WTC11 (cell line): ENCODE data around the gene OTUB1. TPM values are rescaled to one million over a fixed set of nuclear protein-coding genes. Genes with fewer than 3 reads are reported as not detected.

Source experiments
- ATAC-seq: fragments of 200-7000 bp; cut with Tn5 transposase; 2 replicates; pipeline ENCODE4 v1.10.0; 2021; ENCODE audit warnings: mild to moderate bottlenecking, moderate library complexity
- CTCF ChIA-PET: fragments of 300-600 bp; sonication (Branson Sonifier 250); formaldehyde crosslinking; loops from one replicate; lab custom pipeline; 2021; ENCODE audit warnings: antibody characterized with exemption; lab: Charles Lee
- POLR2A ChIA-PET: fragments of 350-600 bp; sonication (Branson Sonifier 250); formaldehyde crosslinking; loops from one replicate; lab custom pipeline; 2021; ENCODE audit warnings: antibody characterized with exemption; lab: Charles Lee
- DNase-seq: peaks from one replicate; pipeline ENCODE4 v3.0.0; 2021; ENCODE audit warnings: low spot score
- H3K27ac Mint-ChIP-seq: 2 replicates; pipeline ENCODE4 v1.8.0; 2021; ENCODE audit warnings: mixed read lengths
- H3K27me3 Mint-ChIP-seq: 2 replicates; pipeline ENCODE4 v1.8.0; 2021; ENCODE audit warnings: low read depth, mild to moderate bottlenecking, moderate library complexity, mixed read lengths
- H3K36me3 Mint-ChIP-seq: 2 replicates; pipeline ENCODE4 v1.8.0; 2021; ENCODE audit warnings: mixed read lengths
- H3K4me1 Mint-ChIP-seq: 2 replicates; pipeline ENCODE4 v1.8.0; 2022; ENCODE audit warnings: mixed read lengths
- H3K4me3 Mint-ChIP-seq: 2 replicates; pipeline ENCODE4 v1.8.0; 2021; ENCODE audit warnings: mild to moderate bottlenecking, moderate library complexity, mixed read lengths
- H3K9me3 Mint-ChIP-seq: 2 replicates; pipeline ENCODE4 v1.8.0; 2021; ENCODE audit warnings: mixed read lengths
- AR ChIP-seq: fragments of 250-450 bp; sonication (Bioruptor Pico); IDR thresholded peaks from 2 replicates; pipeline ENCODE4 v1.9.0; 2021; ENCODE audit warnings: mild to moderate bottlenecking
- ARID4B ChIP-seq: sonication (generic); formaldehyde crosslinking; IDR thresholded peaks from 2 replicates; pipeline ENCODE4 v1.8.0; 2023; ENCODE audit warnings: missing genetic modification reagents, mild to moderate bottlenecking, borderline replicate concordance
- CREM ChIP-seq: sonication (generic); formaldehyde crosslinking; IDR thresholded peaks from 2 replicates; pipeline ENCODE4 v1.8.1; 2022; ENCODE audit warnings: mild to moderate bottlenecking, missing genetic modification reagents, moderate library complexity
- CTCF ChIP-seq: fragments of 200-600 bp; IDR thresholded peaks from 2 replicates; pipeline ENCODE4 v1.8.0; 2022; ENCODE audit warnings: antibody characterized with exemption
- E2F5 ChIP-seq: sonication (generic); formaldehyde crosslinking; IDR thresholded peaks from 2 replicates; pipeline ENCODE4 v1.8.1; 2022; ENCODE audit warnings: mild to moderate bottlenecking, moderate library complexity, missing genetic modification reagents
- ESRRA ChIP-seq: sonication (generic); formaldehyde crosslinking; IDR thresholded peaks from 2 replicates; pipeline ENCODE4 v1.8.1; 2022; ENCODE audit warnings: mild to moderate bottlenecking, missing genetic modification reagents, borderline replicate concordance
- ETV6 ChIP-seq: sonication (generic); formaldehyde crosslinking; IDR thresholded peaks from 2 replicates; pipeline ENCODE4 v1.8.1; 2022; ENCODE audit warnings: mild to moderate bottlenecking, missing genetic modification reagents
- JUN ChIP-seq: sonication (generic); formaldehyde crosslinking; IDR thresholded peaks from 2 replicates; pipeline ENCODE4 v1.8.0; 2023; ENCODE audit warnings: mild to moderate bottlenecking, missing genetic modification reagents
- NFYB ChIP-seq: sonication (generic); formaldehyde crosslinking; conservative IDR thresholded peaks from 2 replicates; pipeline ENCODE4 v1.8.0; 2022; ENCODE audit warnings: low read depth, missing genetic modification reagents
- TCF7 ChIP-seq: sonication (generic); formaldehyde crosslinking; IDR thresholded peaks from 2 replicates; pipeline ENCODE4 v1.8.0; 2022; ENCODE audit warnings: mild to moderate bottlenecking, low read depth, missing genetic modification reagents, moderate library complexity
- ZNF138 ChIP-seq: sonication (generic); formaldehyde crosslinking; conservative IDR thresholded peaks from 2 replicates; pipeline ENCODE4 v1.8.1; 2022; ENCODE audit warnings: mild to moderate bottlenecking, moderate library complexity, missing genetic modification reagents
- ZNF263 ChIP-seq: sonication (generic); formaldehyde crosslinking; IDR thresholded peaks from 2 replicates; pipeline ENCODE4 v1.8.1; 2022; ENCODE audit warnings: low read depth, mild to moderate bottlenecking, moderate library complexity, missing genetic modification reagents
- ZNF416 ChIP-seq: fragments of 250-450 bp; sonication (Bioruptor Pico); IDR thresholded peaks from 2 replicates; pipeline ENCODE4 v1.9.0; 2021; ENCODE audit warnings: mild to moderate bottlenecking, inconsistent platforms
- total RNA-seq: library from RNA; stranded (reverse); gene quantifications from 3 replicates; pipeline ENCODE4 v1.2.3, GENCODE V29; 2021
- TF ChIP-seq, protein P1 (sequence below): sonication (generic); formaldehyde crosslinking; IDR thresholded peaks from 2 replicates; pipeline ENCODE4 v1.8.1; 2022; ENCODE audit warnings: low read depth, mild to moderate bottlenecking, moderate library complexity, missing genetic modification reagents, borderline replicate concordance
- TF ChIP-seq, protein P2 (sequence below): sonication (generic); formaldehyde crosslinking; conservative IDR thresholded peaks from 2 replicates; pipeline ENCODE4 v1.8.1; 2022; ENCODE audit warnings: mild to moderate bottlenecking, missing genetic modification reagents
- TF ChIP-seq, protein P3 (sequence below): fragments of 250-450 bp; sonication (Bioruptor Pico); IDR thresholded peaks from 2 replicates; pipeline ENCODE4 v1.9.0; 2021; ENCODE audit warnings: mild to moderate bottlenecking, borderline replicate concordance
- TF ChIP-seq, protein P4 (sequence below): sonication (generic); formaldehyde crosslinking; IDR thresholded peaks from 2 replicates; pipeline ENCODE4 v1.8.1; 2023; ENCODE audit warnings: mild to moderate bottlenecking, missing genetic modification reagents

The OTUB1 gene
- total RNA-seq, 1 experiment from 2014 or later: 112 TPM

- peak; percentile 95 for DNase-seq
- CTCF ChIA-PET: interaction anchor here (0.6 to 3.6 kb wide), 11 partner anchors 14 to 211 kb away, joined by 3 to 21 read pairs (median 3); partner anchors contain the start of gene ZFTA
- peaks cover 5% of the 10 kb centered on the region; the same call in 1 of the 2 replicates for H3K27me3 Mint-ChIP-seq
- no peaks in the 10 kb centered on the region for H3K9me3 Mint-ChIP-seq
- H3K36me3 Mint-ChIP-seq: no peaks in the 10 kb centered on the region
- peak; percentile 88 for ATAC-seq
- peaks cover 19% of the 10 kb centered on the region for H3K4me1 Mint-ChIP-seq
- peak within 1 kb of the TSS; percentile 99 for H3K27ac Mint-ChIP-seq
- H3K4me3 Mint-ChIP-seq: peak within 1 kb of the TSS; percentile 95
- POLR2A ChIA-PET: interaction anchor here (0.6 to 1.5 kb wide), 2 partner anchors 19 to 21 kb away, joined by 3 to 8 read pairs; partner anchors contain the start of gene RCOR2
- no peak for TF ChIP-seq AR (CRISPR knock-in tag)
- no peak for TF ChIP-seq TCF7 (CRISPR knock-in tag)
- TF ChIP-seq ZNF416 (CRISPR knock-in tag): no peak
- TF ChIP-seq ZNF263: no peak
- no peak for TF ChIP-seq ARID4B (CRISPR knock-in tag)
- TF ChIP-seq NFYB (CRISPR knock-in tag): 0 out of 2 replicates have a peak, but pooled peaks have one; percentile 22
- TF ChIP-seq JUN: no peak
- TF ChIP-seq CTCF: no peak
- no peak for TF ChIP-seq ETV6 (CRISPR knock-in tag)
- TF ChIP-seq, protein P1, sequence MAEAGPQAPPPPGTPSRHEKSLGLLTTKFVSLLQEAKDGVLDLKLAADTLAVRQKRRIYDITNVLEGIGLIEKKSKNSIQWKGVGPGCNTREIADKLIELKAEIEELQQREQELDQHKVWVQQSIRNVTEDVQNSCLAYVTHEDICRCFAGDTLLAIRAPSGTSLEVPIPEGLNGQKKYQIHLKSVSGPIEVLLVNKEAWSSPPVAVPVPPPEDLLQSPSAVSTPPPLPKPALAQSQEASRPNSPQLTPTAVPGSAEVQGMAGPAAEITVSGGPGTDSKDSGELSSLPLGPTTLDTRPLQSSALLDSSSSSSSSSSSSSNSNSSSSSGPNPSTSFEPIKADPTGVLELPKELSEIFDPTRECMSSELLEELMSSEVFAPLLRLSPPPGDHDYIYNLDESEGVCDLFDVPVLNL (CRISPR knock-in tag): no peak
- TF ChIP-seq ZNF138 (CRISPR knock-in tag): no peak
- peak; percentile 95; the same call in 1 of the 2 replicates for TF ChIP-seq CREM (CRISPR knock-in tag)
- TF ChIP-seq E2F5: peak; percentile 89
- TF ChIP-seq ESRRA (CRISPR knock-in tag): no peak
- TF ChIP-seq, protein P2, sequence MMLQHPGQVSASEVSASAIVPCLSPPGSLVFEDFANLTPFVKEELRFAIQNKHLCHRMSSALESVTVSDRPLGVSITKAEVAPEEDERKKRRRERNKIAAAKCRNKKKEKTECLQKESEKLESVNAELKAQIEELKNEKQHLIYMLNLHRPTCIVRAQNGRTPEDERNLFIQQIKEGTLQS (CRISPR knock-in tag): no peak
- TF ChIP-seq, protein P3, sequence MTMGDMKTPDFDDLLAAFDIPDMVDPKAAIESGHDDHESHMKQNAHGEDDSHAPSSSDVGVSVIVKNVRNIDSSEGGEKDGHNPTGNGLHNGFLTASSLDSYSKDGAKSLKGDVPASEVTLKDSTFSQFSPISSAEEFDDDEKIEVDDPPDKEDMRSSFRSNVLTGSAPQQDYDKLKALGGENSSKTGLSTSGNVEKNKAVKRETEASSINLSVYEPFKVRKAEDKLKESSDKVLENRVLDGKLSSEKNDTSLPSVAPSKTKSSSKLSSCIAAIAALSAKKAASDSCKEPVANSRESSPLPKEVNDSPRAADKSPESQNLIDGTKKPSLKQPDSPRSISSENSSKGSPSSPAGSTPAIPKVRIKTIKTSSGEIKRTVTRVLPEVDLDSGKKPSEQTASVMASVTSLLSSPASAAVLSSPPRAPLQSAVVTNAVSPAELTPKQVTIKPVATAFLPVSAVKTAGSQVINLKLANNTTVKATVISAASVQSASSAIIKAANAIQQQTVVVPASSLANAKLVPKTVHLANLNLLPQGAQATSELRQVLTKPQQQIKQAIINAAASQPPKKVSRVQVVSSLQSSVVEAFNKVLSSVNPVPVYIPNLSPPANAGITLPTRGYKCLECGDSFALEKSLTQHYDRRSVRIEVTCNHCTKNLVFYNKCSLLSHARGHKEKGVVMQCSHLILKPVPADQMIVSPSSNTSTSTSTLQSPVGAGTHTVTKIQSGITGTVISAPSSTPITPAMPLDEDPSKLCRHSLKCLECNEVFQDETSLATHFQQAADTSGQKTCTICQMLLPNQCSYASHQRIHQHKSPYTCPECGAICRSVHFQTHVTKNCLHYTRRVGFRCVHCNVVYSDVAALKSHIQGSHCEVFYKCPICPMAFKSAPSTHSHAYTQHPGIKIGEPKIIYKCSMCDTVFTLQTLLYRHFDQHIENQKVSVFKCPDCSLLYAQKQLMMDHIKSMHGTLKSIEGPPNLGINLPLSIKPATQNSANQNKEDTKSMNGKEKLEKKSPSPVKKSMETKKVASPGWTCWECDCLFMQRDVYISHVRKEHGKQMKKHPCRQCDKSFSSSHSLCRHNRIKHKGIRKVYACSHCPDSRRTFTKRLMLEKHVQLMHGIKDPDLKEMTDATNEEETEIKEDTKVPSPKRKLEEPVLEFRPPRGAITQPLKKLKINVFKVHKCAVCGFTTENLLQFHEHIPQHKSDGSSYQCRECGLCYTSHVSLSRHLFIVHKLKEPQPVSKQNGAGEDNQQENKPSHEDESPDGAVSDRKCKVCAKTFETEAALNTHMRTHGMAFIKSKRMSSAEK (CRISPR knock-in tag): no peak
- TF ChIP-seq, protein P4, sequence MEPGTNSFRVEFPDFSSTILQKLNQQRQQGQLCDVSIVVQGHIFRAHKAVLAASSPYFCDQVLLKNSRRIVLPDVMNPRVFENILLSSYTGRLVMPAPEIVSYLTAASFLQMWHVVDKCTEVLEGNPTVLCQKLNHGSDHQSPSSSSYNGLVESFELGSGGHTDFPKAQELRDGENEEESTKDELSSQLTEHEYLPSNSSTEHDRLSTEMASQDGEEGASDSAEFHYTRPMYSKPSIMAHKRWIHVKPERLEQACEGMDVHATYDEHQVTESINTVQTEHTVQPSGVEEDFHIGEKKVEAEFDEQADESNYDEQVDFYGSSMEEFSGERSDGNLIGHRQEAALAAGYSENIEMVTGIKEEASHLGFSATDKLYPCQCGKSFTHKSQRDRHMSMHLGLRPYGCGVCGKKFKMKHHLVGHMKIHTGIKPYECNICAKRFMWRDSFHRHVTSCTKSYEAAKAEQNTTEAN (CRISPR knock-in tag): no peak
Measured at GRCh38 chr11:63938479-63939396, 47.5 kb upstream of the OTUB1 start, which contains the start of gene NAA40. Gene NAA40 (plus strand): TSS chr11:63939002. CDS start chr11:63939097, 95 bp downstream.
